ENCODE results near the gene ACIN1.

GRCh38 chr14:23117371-23118020, 22.6 kb upstream of the ACIN1 start:
- no peak for TF ChIP-seq CTCF (IDR thresholded peaks at IDR 0.05)
- TF ChIP-seq EZH2phosphoT487 (IDR thresholded peaks at IDR 0.05), result no peak

All from neural progenitor cell (in vitro differentiated cells).